HG02759 (cell line): Measurements from ENCODE around the gene CALCOCO1.
A peak's percentile ranks its signal among the peaks of the same experiment; 100 is the strongest.
"Not testable (repeated sequence)": the region's sequence is repeated elsewhere in the genome, so short reads cannot be mapped to it uniquely, and the experiment has no call there.

Experiments
- ATAC-seq: cut with Tn5 transposase; IDR thresholded peaks from one replicate; pipeline ENCODE4 v1.9.1; 2021; ENCODE audit warnings: mild to moderate bottlenecking, moderate library complexity; ENCODE audit not compliant: unreplicated experiment

The CALCOCO1 gene

DNA sequence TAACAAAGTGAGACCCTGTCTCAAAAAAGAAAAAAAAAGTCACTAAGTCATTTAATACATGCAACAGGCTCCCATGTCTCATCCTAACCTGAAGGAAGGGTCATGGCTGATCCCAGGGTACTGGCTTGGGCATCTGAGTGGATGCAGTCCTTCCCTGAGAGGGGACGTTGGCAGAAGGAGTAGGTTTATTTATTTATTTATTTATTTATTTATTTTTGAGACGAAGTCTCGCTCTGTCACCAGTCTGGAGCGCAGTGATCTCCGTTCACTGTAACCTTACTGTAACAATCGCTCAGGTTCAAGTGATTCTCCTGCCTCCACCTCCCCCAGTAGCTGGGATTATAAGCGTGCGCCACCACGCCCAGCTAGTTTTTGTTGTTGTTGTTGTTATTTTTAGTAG, 7.2 kb upstream of the CALCOCO1 start:
- ATAC-seq, result no peak

DNA sequence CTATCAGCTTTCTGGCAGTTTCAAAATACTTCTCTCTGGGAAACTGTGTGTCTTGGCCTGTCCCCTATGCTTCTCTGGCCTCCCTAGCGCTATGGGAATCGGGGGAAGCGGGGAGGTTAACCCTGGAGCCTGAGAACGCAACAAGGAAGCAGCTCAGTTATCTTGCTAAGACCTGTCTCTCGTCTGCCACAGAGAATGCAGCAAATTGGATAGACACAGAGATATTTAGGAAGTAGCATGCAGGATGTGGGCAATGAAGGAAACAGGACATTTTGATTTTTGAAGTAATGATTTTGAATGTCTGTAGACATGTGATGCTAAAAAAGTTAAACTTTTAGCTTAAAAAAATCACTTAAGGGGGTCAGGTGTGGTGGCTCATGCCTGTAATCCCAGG, 6.6 kb upstream of the CALCOCO1 start:
- ATAC-seq, result no peak

DNA sequence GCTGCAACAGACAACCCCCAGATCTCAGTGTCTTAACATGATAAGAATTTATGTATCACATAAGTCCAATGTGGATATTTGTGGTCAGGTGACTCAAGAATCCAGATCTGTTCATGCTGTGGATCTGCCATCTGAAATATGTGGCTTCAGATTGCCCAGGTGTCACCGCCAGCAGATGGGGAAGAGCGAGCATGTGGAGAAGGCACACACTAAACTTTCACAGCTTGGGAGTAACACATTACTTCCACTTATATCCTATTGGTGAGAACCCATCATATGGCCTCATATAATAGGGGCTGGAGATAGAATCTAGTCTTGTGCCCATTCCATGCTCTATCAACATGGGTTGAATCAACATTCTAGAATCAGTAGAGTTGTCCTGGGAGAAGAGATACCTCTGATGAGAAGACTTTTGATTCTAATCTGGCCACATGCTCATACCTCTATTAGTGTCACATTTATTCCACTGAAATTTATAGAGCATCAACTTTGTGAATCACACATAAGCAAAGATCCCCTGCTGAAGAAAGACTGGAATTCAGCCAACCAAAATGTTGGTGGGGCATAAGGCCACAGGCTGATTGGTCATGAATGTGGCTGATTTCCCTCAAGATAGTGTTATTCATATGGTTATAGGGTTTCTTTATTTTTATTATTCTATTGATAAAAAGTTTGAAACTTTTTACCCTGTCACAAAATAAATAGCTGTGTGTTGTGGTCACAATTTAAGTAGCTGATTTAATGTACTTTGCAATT, 6.0 kb upstream of the CALCOCO1 start:
- no peak for ATAC-seq

DNA sequence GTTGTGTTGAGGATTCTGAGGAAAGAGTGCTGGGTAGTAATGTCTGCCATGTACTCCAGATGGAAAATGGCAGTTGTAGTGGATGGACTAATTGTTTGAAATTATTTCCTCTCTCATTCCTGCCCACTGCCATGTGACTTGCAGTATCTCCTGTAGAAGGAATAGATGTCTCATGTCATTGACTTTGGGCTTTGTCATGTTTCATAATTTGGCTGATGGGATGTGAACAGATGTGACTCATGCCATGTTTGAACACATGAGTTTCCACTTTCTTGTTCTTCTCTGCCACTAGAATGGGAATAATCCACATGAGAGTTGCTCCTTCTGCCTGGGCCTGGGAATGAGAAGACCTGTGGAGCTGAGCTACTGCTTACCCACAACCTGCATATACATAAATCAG, 2.4 kb upstream of the CALCOCO1 start:
- ATAC-seq, result no peak

DNA sequence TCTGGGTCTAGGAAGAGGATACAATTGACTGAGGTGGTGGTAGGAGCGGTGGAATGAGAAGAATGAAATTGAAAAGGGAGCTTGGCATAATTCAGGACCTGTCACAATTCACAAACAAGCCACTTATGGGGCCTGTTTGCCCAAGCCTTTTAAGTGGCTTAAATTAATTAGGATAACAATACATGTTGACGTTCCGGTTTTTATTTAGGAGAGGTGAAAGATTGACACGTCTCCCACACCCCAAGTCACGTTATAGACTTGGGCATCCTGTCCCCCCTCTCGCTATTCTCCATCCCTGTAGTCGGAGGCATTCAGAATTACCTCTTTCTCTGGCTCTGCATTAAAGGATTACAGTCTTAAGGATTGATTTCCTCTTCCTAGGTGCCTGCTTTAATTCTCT, 954 bp upstream of the CALCOCO1 start:
- no peak for ATAC-seq

DNA sequence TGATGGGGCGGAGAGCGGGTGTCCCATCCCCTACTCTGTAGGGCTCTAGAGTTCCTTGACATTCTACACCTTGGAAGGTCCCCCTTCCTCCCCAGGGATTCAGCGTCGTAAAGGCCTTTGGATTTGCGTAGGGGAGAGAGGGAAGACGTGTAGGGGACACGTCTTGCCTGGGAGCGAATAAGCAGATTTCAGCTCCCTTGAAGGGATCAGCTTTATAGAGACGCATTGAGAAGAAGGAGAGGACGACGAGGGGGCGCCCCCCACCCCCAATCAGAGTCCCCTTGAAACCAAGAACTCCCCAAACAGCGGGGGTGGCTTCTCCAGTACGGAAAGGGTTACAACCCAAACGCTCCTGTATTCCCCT, 324 bp downstream of the CALCOCO1 start:
- no peak for ATAC-seq

DNA sequence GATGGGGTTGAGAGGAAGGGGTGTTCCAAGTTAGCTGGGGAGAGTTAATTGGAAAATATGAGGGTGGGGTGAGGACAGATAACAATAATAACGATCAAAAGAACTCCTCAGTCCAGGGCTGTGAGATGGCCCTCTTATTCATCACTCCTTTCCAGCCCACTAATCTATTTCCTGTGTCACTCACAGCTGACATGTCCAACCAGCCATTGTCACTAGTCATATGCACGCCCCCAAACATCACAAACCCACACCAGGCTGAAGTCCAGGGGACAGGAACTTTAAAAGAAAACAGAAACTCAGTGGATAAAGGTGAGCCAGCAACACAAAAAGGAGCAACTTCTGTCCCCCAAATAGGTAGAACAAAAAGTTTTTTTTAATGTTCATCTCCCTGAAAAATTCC, 911 bp downstream of the CALCOCO1 start:
- no peak for ATAC-seq

DNA sequence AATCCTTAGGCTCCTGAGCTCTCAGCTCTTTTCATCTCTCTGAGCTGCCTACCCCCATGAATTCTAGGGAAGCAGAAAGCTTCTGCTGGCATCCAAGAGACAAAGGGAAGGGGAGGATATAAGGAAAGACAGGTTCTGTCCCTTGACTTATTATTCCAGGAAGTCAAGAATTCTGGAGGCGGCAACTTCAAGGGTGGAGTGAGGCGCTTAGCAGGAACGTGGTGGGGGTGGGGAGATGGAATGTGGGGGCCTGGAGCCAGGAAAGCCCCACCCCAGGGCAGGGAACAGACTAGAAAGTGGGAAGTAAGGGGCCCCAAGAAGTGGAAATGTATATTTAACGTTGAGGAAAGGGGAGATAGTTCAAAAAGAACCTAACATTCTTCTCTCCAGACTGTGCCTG, 1.4 kb downstream of the CALCOCO1 start:
- ATAC-seq, result no peak

DNA sequence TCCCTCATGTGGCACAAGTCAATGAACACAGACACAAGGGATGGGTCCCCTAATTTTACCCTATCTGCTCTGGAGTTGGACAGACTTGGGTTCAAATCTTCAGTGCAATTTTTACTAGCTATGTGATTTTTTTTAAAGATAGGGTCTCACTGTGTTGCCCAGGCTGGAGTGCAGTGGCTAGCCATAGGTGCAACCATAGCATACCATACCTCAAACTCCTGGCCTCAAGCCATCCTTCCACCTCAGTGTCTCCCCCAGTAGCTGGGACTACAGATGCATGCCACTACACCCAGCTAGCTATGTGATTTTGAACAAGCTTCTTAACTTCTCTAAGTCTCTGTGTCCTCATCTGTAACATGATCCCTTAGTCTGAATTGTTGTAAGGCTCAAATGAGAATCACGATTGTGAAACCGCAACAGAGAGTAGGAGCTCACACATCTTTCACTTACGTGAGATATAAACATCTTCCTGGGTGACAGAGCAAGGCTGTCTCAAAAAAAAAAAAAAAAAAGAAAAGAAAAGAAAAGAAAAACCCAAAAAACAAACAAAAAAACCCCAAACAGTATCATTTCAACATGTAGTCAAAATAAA, 4.7 kb downstream of the CALCOCO1 start:
- ATAC-seq, result no peak

DNA sequence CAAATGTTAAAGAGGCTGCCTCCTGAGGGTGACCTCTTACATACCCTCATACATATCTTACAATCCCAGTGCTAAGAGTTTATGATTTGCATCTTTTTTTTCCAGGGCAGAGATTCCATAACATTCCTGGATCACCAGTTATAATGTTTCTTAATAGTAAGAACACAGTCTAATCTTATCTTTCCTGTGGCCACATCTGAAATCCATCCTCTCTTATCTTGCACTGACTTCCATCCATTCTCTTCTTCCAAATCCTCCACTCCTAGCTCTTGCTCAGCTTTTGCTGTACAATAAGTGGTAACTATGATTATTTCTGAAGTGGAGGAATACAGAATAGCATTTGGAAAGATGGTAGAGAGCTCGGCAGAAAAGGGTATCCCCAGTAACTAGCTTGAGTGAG, 6.3 kb downstream of the CALCOCO1 start:
- no peak for ATAC-seq

DNA sequence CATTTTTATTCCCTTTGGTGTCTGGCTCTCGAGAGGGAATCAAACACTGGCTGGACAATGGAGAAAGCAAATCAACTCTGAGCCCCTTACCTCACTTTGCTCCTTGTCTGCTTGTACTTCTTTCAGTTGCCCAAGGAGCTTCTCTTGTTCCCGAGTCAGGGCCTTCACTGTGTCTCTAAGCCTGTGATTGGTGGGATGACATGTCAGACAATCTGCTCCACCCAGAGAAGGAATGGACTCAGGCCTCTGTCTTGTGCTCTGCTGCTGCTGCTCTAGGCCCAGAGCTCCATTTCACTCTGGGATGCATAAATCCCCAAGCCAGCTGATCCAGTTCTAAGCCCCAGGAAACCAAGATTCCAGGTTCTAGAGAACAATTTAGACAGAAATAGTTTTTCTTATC, 7.6 kb downstream of the CALCOCO1 start:
- no peak for ATAC-seq

DNA sequence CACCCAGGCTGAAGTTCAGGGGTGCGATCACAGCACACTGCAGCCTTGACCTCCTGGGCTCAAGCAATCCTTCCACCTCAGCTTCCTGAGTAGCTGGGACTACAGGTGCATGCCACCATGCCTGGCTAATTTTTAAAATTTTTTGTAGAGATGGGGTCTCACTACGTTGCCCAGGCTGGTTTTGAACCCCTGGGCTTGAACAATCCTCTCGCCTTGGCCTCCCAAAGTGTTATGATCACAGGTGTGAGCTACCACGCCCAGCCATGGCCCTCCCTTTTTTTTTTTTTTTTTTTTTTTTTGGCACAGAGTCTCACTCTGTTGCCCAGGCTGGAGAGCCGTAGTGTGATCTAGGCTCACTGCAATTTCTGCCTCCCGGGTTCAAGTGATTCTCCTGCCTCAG, 8.7 kb downstream of the CALCOCO1 start:
- not testable (repeated sequence) for ATAC-seq

DNA sequence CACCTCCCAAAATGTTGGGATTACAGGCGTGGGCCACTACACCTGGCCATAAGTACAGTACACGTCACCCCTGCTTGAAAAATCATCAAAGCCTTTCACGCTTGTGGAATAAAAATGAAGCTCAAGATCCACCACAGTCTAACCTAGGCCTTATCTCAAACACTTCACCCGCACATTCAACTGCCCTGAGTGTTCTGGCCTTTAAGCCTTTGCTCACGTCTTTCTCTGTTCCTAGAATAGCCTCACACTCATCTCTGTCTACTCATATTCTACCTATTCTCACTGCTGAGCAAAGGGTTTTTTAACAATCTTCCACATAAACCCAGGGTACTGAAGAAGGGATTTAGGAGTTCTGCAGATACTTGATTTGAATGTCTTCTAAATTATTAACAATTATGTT, 9.9 kb downstream of the CALCOCO1 start:
- no peak for ATAC-seq

DNA sequence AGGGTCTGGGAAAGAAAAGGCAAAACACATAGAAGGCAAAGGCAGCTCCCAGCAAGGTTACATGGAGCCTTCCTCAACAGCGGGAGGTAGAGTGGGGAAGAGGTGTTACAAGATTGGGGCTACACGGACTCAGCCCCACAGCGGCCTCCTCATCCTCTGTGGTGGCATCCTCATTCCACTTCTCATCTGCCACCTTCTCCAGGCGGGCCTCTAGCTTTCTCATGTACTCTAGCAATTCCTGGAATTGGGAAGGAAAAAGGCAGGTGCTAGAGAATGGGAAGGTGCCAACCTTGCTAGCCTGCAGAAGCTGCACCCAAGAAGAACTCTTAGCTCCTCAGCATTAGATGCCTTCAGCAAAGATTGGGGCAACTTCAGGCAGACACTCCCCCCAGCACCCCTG, 13.2 kb downstream of the CALCOCO1 start:
- ATAC-seq, result no peak

DNA sequence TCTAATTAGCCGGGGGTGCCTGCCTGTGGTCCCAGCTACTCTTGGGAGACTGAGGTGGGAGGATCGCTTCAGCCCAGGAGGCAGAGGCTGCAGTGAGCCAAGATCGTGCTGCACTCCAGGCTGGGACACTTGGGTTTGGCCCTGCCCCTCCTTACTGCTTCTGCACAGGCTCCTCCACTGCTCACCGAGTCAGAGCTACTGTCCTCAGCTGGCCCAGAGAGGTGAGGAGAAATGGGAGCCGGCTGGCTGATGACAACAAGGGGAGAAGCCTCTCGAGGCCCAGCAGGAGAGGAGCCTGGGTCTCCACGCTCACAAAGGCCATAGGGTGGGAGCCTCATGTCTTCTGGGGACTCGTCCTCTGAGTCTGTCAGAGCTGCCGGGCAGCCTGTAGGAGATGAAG, 13.7 kb downstream of the CALCOCO1 start:
- no peak for ATAC-seq

DNA sequence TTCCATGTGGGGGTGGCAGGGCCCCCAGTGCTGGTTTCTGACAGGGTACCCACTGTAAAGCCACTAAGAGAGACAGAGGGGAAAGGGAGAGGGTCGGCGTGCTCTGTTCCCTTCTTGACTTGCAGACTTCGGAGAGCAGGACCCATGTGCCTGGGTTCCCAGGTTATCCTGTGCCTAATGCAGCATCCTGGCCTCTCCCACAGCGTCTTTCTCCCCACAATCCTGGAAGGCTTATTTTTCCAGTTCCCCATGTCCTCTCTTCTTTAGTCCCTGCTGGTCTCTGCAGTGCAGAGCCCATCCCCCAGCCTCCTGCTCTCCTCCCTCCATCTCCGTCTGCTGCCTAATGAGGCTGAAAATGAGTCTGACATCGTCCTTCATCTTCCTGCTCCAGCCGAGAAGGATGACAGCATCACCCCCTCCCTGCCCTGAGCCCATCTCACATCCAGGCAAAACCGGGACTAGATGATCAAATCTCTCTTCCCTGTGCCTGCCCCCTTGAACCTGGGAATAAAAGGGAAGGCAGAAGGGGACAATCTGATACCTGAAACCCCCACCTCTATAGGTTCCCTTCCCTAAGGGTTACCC, 15.1 kb downstream of the CALCOCO1 start:
- ATAC-seq, result no peak

DNA sequence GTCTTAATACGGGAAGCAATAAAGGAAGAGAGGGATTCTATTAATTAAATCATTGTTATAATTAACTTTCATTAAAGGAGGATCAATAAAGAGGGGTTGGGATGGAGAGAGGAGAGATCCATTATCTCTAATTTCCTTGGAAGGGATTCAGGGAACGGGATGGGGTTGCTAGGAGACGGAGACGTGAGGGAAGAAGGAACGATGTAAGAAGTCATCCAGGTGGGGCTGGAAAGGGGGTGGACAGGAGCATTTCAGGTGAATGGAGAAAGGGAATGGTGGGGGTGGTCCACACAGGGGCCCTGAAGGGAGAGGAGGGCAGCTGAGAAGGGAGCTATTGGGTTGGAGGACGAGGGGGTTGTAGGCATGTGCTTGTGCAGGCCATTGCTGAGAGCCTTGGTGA, 17.2 kb downstream of the CALCOCO1 start:
- no peak for ATAC-seq

DNA sequence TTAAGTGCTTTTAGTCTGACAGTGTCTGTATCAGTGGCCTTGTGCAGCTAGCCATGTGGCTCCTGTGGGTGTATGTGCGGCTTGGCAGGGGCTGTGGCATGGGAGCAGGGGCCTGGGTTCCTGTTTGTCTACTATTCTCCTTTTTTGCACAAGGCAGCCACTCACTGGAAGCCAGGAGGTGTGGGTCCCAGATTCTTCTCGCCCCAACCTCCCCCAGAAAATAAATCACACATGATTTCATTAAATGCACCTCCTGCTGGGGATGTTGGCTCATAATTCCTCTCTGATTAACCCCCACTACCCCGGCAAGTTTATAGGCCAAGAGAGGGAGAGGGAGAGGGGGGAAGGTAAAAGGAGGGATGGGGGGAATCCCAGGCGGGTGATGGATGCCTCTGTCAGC, 17.6 kb downstream of the CALCOCO1 start:
- ATAC-seq, result no peak

DNA sequence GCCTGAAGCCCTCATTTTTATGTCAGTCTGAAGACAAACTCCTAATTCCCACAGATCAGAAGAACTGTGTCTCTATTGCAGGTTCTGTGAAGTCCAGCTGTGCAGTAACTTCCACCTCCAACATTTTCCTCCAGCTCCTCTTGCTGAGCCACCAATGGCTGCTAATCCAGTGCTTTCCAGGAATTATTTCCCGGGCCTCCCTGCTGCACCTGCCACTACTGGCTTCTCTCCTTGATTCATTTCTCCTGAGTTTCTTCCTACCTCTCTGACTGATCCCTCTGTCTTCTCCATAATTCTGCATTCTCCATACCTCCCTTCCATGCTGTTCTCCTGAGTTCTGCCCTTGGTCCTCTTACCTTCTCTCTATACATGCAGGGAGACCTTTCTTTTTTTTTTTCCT, 21.2 kb downstream of the CALCOCO1 start:
- no peak for ATAC-seq

DNA sequence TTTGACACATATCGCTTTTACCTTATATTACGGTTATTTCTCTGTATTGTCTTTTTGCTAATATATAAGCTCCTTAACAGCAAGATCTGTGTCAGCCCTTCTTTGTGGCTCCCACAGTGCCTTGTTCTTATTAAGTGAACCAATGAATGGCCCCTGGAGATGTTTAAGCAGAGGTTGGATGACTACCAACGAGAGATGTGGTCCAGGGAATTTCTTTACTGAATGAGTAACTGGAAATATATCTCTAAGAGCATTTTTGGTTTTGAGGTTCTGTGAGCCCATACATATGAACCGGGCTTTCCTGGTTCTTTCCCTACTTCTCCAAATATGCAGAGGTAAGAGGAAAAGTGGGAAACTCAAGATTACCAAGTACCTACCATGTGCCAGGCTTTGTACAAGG, 23.5 kb downstream of the CALCOCO1 start:
- no peak for ATAC-seq

DNA sequence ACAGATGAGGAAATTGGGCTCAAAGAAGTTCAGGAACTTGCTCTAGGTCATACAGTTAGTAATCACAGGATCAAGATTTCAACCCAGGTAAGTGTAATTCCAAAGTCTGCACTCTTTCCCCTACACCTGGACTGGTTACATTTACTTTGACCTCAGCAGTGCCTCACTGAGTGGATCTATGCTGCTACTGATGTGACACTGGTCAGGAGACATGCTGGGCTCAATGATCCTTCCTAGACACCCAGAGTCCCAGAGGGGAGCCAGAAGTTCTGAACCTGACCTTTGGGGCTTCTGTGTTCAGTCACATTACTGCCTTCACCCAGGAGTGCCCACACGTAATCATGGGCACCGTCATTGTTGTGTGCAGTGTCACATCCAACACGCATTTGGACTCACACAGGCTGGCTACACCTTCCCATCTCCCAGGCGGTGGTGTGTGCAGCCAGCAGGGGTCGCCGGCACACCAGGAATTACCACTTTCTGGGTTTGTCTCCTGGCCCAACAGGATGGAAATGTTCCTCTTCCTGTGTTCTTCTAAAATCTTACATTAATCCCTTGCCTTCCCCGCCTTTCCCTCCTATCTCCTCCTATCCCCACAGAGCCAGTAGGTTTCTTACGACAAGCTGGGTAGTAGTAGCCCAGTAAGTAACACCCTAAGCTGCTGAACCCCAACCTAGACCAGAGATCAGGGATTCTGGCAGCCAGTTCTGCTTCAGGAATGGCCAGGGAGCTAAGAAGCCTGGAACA, 25.6 kb downstream of the CALCOCO1 start:
- ATAC-seq, result peak; percentile 65

DNA sequence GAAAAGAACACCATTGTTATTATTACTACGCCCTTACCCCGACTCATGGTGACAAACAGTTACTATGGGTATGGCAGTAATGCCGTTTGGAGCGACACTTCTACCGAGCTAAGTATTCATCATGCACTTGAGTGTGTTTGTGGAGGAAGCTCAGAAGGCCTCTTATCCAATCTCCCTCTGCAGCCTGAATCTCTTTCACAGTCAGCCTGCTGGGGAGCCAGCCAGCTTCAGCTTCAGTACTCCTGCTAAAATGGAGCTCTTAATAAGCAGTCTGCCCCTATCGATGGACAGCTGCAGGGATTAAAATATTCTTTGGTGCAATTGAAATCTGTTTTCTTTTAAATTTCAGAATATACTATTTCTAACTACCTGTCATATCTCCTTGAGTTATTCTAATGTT, 26.7 kb downstream of the CALCOCO1 start:
- no peak for ATAC-seq
